WTC11 (cell line): ENCODE measurements around the gene FBF1. TPM values are rescaled to one million over a fixed set of nuclear protein-coding genes. Genes with fewer than 3 reads are reported as not detected.

Experiments used
- ATAC-seq: fragments of 200-7000 bp; cut with Tn5 transposase; 2 replicates; pipeline ENCODE4 v1.10.0; 2021; ENCODE audit warnings: mild to moderate bottlenecking, moderate library complexity
- CTCF ChIA-PET: fragments of 300-600 bp; sonication (Branson Sonifier 250); formaldehyde crosslinking; loops from one replicate; lab custom pipeline; 2021; ENCODE audit warnings: antibody characterized with exemption; lab: Charles Lee
- POLR2A ChIA-PET: fragments of 350-600 bp; sonication (Branson Sonifier 250); formaldehyde crosslinking; loops from one replicate; lab custom pipeline; 2021; ENCODE audit warnings: antibody characterized with exemption; lab: Charles Lee
- DNase-seq: peaks from one replicate; pipeline ENCODE4 v3.0.0; 2021; ENCODE audit warnings: low spot score
- H3K27ac Mint-ChIP-seq: 2 replicates; pipeline ENCODE4 v1.8.0; 2021; ENCODE audit warnings: mixed read lengths
- H3K27me3 Mint-ChIP-seq: 2 replicates; pipeline ENCODE4 v1.8.0; 2021; ENCODE audit warnings: low read depth, mild to moderate bottlenecking, moderate library complexity, mixed read lengths
- H3K36me3 Mint-ChIP-seq: 2 replicates; pipeline ENCODE4 v1.8.0; 2021; ENCODE audit warnings: mixed read lengths
- H3K4me1 Mint-ChIP-seq: 2 replicates; pipeline ENCODE4 v1.8.0; 2022; ENCODE audit warnings: mixed read lengths
- H3K4me3 Mint-ChIP-seq: 2 replicates; pipeline ENCODE4 v1.8.0; 2021; ENCODE audit warnings: mild to moderate bottlenecking, moderate library complexity, mixed read lengths
- H3K9me3 Mint-ChIP-seq: 2 replicates; pipeline ENCODE4 v1.8.0; 2021; ENCODE audit warnings: mixed read lengths
- ELF4 ChIP-seq: sonication (generic); formaldehyde crosslinking; IDR thresholded peaks from 2 replicates; pipeline ENCODE4 v1.8.1; 2022; ENCODE audit warnings: low read depth, mild to moderate bottlenecking, moderate library complexity, missing genetic modification reagents
- GABPB1 ChIP-seq: sonication (generic); formaldehyde crosslinking; IDR thresholded peaks from 2 replicates; pipeline ENCODE4 v1.8.1; 2023; ENCODE audit warnings: mild to moderate bottlenecking, missing genetic modification reagents
- HMGA2 ChIP-seq: fragments of 250-450 bp; sonication (Bioruptor Pico); IDR thresholded peaks from 2 replicates; pipeline ENCODE4 v1.4.0; 2021; ENCODE audit warnings: mild to moderate bottlenecking, moderate library complexity
- MXD4 ChIP-seq: fragments of 250-450 bp; sonication (Bioruptor Pico); IDR thresholded peaks from 2 replicates; pipeline ENCODE4 v1.8.0; 2021; ENCODE audit warnings: mild to moderate bottlenecking, moderate library complexity, borderline replicate concordance
- NR1H2 ChIP-seq: sonication (generic); formaldehyde crosslinking; IDR thresholded peaks from 2 replicates; pipeline ENCODE4 v1.9.0; 2021; ENCODE audit warnings: mild to moderate bottlenecking, moderate library complexity, missing genetic modification reagents
- PRRX2 ChIP-seq: fragments of 250-450 bp; sonication (Bioruptor Pico); IDR thresholded peaks from 2 replicates; pipeline ENCODE4 v1.8.0; 2021; ENCODE audit warnings: mild to moderate bottlenecking
- TEAD1 ChIP-seq: sonication (generic); formaldehyde crosslinking; IDR thresholded peaks from 2 replicates; pipeline ENCODE4 v1.8.0; 2022; ENCODE audit warnings: mild to moderate bottlenecking, missing genetic modification reagents
- TP53 ChIP-seq: sonication (generic); formaldehyde crosslinking; IDR thresholded peaks from 2 replicates; pipeline ENCODE4 v1.8.1; 2023; ENCODE audit warnings: mild to moderate bottlenecking, missing genetic modification reagents
- total RNA-seq: library from RNA; stranded (reverse); gene quantifications from 3 replicates; pipeline ENCODE4 v1.2.3, GENCODE V29; 2021
- TF ChIP-seq, protein P1 (sequence below): fragments of 250-450 bp; sonication (Bioruptor Pico); IDR thresholded peaks from 2 replicates; pipeline ENCODE4 v1.8.0; 2021; ENCODE audit warnings: mild to moderate bottlenecking
- TF ChIP-seq, protein P2 (sequence below): fragments of 250-450 bp; sonication (Bioruptor Pico); IDR thresholded peaks from 2 replicates; pipeline ENCODE4 v2.1.2; 2022; ENCODE audit warnings: mild to moderate bottlenecking, moderate library complexity
- TF ChIP-seq, protein P3 (sequence below): sonication (generic); formaldehyde crosslinking; IDR thresholded peaks from 2 replicates; pipeline ENCODE4 v1.8.1; 2023; ENCODE audit warnings: mild to moderate bottlenecking, missing genetic modification reagents, moderate library complexity
- TF ChIP-seq, protein P4 (sequence below): sonication (generic); formaldehyde crosslinking; IDR thresholded peaks from 2 replicates; pipeline ENCODE4 v1.8.1; 2023; ENCODE audit warnings: mild to moderate bottlenecking, missing genetic modification reagents, moderate library complexity
- TF ChIP-seq, protein P5 (sequence below): sonication (generic); formaldehyde crosslinking; IDR thresholded peaks from 2 replicates; pipeline ENCODE4 v1.8.0; 2023; ENCODE audit warnings: missing genetic modification reagents
- TF ChIP-seq, protein P6 (sequence below): sonication (generic); formaldehyde crosslinking; IDR thresholded peaks from 2 replicates; pipeline ENCODE4 v1.8.1; 2023; ENCODE audit warnings: mild to moderate bottlenecking, moderate library complexity, missing genetic modification reagents
- TF ChIP-seq, protein P7 (sequence below): sonication (generic); formaldehyde crosslinking; IDR thresholded peaks from 2 replicates; pipeline ENCODE4 v1.8.0; 2023; ENCODE audit warnings: mild to moderate bottlenecking, missing genetic modification reagents
- TF ChIP-seq, protein P8 (sequence below): fragments of 200-600 bp; IDR thresholded peaks from 2 replicates; pipeline ENCODE4 v1.8.0; 2022; ENCODE audit warnings: antibody characterized with exemption
- TF ChIP-seq, protein P9 (sequence below): sonication (generic); formaldehyde crosslinking; conservative IDR thresholded peaks from 2 replicates; pipeline ENCODE4 v1.8.1; 2023; ENCODE audit warnings: mild to moderate bottlenecking, low read depth, missing genetic modification reagents, moderate library complexity

FBF1 gene
- total RNA-seq, 1 experiment from 2014 or later = 19.8 TPM

DNA sequence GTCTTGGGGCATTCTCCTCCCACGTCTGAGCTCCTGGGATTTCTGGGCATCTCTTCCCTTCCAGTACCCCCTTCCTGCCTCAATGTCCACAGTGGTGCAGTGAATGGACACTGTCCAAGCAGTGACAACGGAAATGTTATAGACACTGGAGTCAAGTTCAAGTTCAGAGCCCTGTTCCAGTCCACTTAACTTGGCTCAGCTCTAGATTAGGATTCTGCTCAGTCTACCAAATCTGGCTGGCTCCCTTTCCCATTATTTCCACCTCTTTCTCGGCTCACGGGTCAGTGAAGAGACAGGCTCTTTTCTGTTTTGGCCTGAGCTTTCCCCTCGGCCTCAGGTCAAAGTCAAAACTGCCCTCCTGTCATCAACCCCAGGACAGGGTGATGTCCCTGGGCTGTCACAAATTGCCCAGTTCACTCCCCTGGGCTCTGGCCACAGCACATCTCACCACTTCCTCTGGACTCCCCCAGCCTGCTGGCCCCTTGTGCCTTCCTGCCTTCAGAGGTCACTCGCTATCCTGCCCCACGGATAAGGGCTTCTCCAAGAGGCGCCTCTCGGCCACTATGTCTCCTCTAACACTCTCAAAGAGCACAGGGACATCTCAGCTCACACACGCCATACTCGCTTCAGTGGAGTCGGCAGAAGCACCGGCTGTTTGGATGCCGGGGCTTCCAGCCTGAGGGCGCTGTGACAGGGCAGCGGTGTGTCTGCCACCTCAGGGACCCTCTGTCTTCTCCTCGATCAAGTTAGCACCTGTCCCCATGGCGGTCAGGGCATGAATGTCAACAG lies 18.5 kb downstream of the FBF1 start (continued):
- TF ChIP-seq, protein P1, sequence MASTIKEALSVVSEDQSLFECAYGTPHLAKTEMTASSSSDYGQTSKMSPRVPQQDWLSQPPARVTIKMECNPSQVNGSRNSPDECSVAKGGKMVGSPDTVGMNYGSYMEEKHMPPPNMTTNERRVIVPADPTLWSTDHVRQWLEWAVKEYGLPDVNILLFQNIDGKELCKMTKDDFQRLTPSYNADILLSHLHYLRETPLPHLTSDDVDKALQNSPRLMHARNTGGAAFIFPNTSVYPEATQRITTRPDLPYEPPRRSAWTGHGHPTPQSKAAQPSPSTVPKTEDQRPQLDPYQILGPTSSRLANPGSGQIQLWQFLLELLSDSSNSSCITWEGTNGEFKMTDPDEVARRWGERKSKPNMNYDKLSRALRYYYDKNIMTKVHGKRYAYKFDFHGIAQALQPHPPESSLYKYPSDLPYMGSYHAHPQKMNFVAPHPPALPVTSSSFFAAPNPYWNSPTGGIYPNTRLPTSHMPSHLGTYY = no peak
- TF ChIP-seq, protein P2, sequence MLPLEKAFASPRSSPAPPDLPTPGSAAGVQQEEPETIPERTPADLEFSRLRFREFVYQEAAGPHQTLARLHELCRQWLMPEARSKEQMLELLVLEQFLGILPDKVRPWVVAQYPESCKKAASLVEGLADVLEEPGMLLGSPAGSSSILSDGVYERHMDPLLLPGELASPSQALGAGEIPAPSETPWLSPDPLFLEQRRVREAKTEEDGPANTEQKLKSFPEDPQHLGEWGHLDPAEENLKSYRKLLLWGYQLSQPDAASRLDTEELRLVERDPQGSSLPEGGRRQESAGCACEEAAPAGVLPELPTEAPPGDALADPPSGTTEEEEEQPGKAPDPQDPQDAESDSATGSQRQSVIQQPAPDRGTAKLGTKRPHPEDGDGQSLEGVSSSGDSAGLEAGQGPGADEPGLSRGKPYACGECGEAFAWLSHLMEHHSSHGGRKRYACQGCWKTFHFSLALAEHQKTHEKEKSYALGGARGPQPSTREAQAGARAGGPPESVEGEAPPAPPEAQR (CRISPR knock-in tag) = no peak
- TF ChIP-seq, protein P3, sequence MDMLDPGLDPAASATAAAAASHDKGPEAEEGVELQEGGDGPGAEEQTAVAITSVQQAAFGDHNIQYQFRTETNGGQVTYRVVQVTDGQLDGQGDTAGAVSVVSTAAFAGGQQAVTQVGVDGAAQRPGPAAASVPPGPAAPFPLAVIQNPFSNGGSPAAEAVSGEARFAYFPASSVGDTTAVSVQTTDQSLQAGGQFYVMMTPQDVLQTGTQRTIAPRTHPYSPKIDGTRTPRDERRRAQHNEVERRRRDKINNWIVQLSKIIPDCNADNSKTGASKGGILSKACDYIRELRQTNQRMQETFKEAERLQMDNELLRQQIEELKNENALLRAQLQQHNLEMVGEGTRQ (CRISPR knock-in tag) = no peak
- no peak for TF ChIP-seq GABPB1 (CRISPR knock-in tag)
- TF ChIP-seq, all 79 proteins: peak for 0

DNA sequence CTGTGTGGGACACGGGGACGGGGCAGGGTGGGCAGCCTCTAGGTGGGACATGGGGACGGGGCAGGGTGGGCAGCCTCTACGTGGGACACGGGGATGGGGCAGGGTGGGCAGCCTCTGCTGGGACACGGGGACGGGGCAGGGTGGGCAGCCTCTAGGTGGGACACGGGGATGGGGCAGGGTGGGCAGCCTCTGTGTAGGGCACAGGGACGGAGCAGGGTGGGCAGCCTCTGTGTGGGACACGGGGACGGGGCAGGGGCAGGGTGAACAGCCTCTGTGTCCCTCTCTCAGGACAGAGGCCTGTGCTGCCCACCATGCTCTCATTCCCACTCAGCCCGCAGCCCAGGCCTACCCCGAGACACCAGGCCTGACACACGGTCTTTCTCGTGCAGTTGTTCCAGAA lies 19.2 kb downstream of the FBF1 start:
- Mint-ChIP-seq H3K27ac (no peak overlapping the region), H3K4me1 (no peaks in the 10 kb centered on the region)
- CTCF ChIA-PET = interaction anchor here (7.4 kb wide), 1 partner anchor 16 kb away, joined by 53 read pairs; the partner anchor contains the start of gene MRPL38
- TF ChIP-seq, protein P4, sequence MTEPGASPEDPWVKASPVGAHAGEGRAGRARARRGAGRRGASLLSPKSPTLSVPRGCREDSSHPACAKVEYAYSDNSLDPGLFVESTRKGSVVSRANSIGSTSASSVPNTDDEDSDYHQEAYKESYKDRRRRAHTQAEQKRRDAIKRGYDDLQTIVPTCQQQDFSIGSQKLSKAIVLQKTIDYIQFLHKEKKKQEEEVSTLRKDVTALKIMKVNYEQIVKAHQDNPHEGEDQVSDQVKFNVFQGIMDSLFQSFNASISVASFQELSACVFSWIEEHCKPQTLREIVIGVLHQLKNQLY (CRISPR knock-in tag) = no peak
- TF ChIP-seq, protein P5, sequence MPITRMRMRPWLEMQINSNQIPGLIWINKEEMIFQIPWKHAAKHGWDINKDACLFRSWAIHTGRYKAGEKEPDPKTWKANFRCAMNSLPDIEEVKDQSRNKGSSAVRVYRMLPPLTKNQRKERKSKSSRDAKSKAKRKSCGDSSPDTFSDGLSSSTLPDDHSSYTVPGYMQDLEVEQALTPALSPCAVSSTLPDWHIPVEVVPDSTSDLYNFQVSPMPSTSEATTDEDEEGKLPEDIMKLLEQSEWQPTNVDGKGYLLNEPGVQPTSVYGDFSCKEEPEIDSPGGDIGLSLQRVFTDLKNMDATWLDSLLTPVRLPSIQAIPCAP (CRISPR knock-in tag) = no peak
- no peak for TF ChIP-seq HMGA2
- no peak for TF ChIP-seq NR1H2 (CRISPR knock-in tag)
- TF ChIP-seq, protein P6, sequence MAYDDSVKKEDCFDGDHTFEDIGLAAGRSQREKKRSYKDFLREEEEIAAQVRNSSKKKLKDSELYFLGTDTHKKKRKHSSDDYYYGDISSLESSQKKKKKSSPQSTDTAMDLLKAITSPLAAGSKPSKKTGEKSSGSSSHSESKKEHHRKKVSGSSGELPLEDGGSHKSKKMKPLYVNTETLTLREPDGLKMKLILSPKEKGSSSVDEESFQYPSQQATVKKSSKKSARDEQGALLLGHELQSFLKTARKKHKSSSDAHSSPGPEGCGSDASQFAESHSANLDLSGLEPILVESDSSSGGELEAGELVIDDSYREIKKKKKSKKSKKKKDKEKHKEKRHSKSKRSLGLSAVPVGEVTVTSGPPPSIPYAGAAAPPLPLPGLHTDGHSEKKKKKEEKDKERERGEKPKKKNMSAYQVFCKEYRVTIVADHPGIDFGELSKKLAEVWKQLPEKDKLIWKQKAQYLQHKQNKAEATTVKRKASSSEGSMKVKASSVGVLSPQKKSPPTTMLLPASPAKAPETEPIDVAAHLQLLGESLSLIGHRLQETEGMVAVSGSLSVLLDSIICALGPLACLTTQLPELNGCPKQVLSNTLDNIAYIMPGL (CRISPR knock-in tag) = no peak
- TF ChIP-seq, protein P7, sequence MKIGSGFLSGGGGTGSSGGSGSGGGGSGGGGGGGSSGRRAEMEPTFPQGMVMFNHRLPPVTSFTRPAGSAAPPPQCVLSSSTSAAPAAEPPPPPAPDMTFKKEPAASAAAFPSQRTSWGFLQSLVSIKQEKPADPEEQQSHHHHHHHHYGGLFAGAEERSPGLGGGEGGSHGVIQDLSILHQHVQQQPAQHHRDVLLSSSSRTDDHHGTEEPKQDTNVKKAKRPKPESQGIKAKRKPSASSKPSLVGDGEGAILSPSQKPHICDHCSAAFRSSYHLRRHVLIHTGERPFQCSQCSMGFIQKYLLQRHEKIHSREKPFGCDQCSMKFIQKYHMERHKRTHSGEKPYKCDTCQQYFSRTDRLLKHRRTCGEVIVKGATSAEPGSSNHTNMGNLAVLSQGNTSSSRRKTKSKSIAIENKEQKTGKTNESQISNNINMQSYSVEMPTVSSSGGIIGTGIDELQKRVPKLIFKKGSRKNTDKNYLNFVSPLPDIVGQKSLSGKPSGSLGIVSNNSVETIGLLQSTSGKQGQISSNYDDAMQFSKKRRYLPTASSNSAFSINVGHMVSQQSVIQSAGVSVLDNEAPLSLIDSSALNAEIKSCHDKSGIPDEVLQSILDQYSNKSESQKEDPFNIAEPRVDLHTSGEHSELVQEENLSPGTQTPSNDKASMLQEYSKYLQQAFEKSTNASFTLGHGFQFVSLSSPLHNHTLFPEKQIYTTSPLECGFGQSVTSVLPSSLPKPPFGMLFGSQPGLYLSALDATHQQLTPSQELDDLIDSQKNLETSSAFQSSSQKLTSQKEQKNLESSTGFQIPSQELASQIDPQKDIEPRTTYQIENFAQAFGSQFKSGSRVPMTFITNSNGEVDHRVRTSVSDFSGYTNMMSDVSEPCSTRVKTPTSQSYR (CRISPR knock-in tag) = no peak
- TF ChIP-seq, all 79 proteins: peak for 0
- Mint-ChIP-seq H3K9me3 (no peaks in the 10 kb centered on the region), H3K36me3 (peaks cover 5% of the 10 kb centered on the region), H3K4me3 (no peak overlapping the region), H3K27me3 (no peaks in the 10 kb centered on the region)
- DNase-seq (no peak), ATAC-seq (no peak)
- POLR2A ChIA-PET = no interaction called here

DNA sequence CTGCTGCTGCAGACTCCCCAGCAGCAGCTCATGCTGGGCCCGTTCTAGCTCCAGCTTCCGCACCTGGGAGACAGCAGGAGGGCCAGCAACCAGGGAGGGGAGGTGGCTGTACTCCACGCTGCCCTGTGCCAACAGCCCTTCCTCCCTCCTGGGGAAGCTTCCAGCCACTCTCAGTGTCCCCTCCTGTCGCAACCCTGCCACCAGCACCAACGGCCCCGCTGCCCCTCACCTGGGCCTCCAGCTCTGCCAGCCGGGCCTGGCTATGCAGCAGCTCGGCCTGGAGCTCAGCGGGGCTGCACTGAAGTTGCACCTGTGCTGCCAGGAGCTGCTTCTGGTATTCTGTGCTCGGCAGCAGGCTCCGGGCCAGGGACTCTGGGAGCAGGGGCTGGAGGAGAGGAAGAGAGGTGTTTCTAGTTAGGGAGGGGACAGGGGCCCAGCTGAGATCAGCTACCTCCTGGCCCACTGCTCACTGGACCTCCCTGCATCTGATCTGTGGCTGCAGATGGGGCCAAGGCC lies 20.7 kb downstream of the FBF1 start:
- CTCF ChIA-PET = interaction anchor here (0.6 to 7.4 kb wide), 11 partner anchors 10 to 189 kb away, joined by 3 to 53 read pairs (median 4); partner anchors contain the start of gene MRPL38

More for the DNA sequence above, 20.7 kb downstream of the FBF1 start:
- no peaks in the 10 kb centered on the region for H3K27me3 Mint-ChIP-seq
- ATAC-seq = no peak
- DNase-seq = no peak
- peaks cover 5% of the 10 kb centered on the region for H3K36me3 Mint-ChIP-seq
- H3K4me1 Mint-ChIP-seq = no peaks in the 10 kb centered on the region
- POLR2A ChIA-PET = no interaction called here
- TF ChIP-seq PRRX2 (no peak), MXD4 (CRISPR knock-in tag) (no peak), TEAD1 (no peak), ELF4 (CRISPR knock-in tag) (no peak), TP53 (no peak)
- TF ChIP-seq, protein P8, sequence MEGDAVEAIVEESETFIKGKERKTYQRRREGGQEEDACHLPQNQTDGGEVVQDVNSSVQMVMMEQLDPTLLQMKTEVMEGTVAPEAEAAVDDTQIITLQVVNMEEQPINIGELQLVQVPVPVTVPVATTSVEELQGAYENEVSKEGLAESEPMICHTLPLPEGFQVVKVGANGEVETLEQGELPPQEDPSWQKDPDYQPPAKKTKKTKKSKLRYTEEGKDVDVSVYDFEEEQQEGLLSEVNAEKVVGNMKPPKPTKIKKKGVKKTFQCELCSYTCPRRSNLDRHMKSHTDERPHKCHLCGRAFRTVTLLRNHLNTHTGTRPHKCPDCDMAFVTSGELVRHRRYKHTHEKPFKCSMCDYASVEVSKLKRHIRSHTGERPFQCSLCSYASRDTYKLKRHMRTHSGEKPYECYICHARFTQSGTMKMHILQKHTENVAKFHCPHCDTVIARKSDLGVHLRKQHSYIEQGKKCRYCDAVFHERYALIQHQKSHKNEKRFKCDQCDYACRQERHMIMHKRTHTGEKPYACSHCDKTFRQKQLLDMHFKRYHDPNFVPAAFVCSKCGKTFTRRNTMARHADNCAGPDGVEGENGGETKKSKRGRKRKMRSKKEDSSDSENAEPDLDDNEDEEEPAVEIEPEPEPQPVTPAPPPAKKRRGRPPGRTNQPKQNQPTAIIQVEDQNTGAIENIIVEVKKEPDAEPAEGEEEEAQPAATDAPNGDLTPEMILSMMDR = no peak
- TF ChIP-seq, protein P9, sequence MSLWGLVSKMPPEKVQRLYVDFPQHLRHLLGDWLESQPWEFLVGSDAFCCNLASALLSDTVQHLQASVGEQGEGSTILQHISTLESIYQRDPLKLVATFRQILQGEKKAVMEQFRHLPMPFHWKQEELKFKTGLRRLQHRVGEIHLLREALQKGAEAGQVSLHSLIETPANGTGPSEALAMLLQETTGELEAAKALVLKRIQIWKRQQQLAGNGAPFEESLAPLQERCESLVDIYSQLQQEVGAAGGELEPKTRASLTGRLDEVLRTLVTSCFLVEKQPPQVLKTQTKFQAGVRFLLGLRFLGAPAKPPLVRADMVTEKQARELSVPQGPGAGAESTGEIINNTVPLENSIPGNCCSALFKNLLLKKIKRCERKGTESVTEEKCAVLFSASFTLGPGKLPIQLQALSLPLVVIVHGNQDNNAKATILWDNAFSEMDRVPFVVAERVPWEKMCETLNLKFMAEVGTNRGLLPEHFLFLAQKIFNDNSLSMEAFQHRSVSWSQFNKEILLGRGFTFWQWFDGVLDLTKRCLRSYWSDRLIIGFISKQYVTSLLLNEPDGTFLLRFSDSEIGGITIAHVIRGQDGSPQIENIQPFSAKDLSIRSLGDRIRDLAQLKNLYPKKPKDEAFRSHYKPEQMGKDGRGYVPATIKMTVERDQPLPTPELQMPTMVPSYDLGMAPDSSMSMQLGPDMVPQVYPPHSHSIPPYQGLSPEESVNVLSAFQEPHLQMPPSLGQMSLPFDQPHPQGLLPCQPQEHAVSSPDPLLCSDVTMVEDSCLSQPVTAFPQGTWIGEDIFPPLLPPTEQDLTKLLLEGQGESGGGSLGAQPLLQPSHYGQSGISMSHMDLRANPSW = no peak
- no peaks in the 10 kb centered on the region for H3K9me3 Mint-ChIP-seq
- H3K27ac Mint-ChIP-seq = no peak overlapping the region; the same call in 1 of the 2 replicates
- H3K4me3 Mint-ChIP-seq = no peak overlapping the region
